Prostate gland (tissue), 2 donors: ENCODE data around the gene FBRSL1. TPM values are rescaled to one million over a fixed set of nuclear protein-coding genes. Genes with fewer than 3 reads are reported as not detected.

ENCODE experiments used
- DNase-seq: peaks from one replicate; pipeline ENCODE4 v3.0.0-alpha.2; 2019; ENCODE audit warnings: low spot score
- H3K27ac ChIP-seq, 2 donors: fragments of 200-600 bp; sonication (generic); 2 replicates each; pipeline ENCODE4 v1.5.1; 2017 to 2019
- H3K27me3 ChIP-seq: fragments of 200-600 bp; sonication (generic); replicated peaks from 2 replicates; pipeline ENCODE4 v1.5.1; 2019; ENCODE audit not compliant: insufficient read depth
- H3K36me3 ChIP-seq, 2 donors: fragments of 200-600 bp; sonication (generic); 1 replicate in 1 of 2; 2 replicates in 1 of 2; pipeline versions ENCODE4 v1.5.1 to v1.8.1; 2017 to 2019
- H3K4me1 ChIP-seq: fragments of 200-600 bp; sonication (generic); replicated peaks from 2 replicates; pipeline ENCODE4 v1.5.1; 2019
- H3K4me3 ChIP-seq, 2 donors: fragments of 200-600 bp; sonication (generic); 2 replicates each; pipeline ENCODE4 v1.5.1; 2017 to 2019
- H3K9me3 ChIP-seq: fragments of 200-600 bp; sonication (generic); 2 replicates; pipeline ENCODE4 v1.5.1; 2017
- CTCF ChIP-seq, 4 experiments: fragments of 200-600 bp in 2 of 4; fragments of 450-650 bp in 2 of 4; sonication (generic) in 2 of 4; IDR thresholded peaks; 1 replicate in 3 of 4; 2 replicates in 1 of 4; pipeline ENCODE4 v1.5.1; 2016 to 2019; ENCODE audit warnings: antibody characterized with exemption in 4 of 4, mild to moderate bottlenecking in 2 of 4, moderate library complexity in 2 of 4
- POLR2A ChIP-seq: fragments of 450-650 bp; IDR thresholded peaks from one replicate; pipeline ENCODE4 v1.6.1; 2016; ENCODE audit warnings: antibody characterized with exemption, mild to moderate bottlenecking
- POLR2AphosphoS5 ChIP-seq: sonication (generic); formaldehyde crosslinking; IDR thresholded peaks from one replicate; pipeline ENCODE4 v1.6.1; 2017; ENCODE audit warnings: antibody characterized with exemption
- WGBS: methylation state at CpG from one replicate; pipeline ENCODE4 v1.1.5; 2018; 5-methylcytosine and 5-hydroxymethylcytosine counted together
- intact Hi-C: fragments of 100-400 bp; cut with DNase I; formaldehyde crosslinking; loops from one replicate; pipeline ENCODE4 v1.14.2; 2022
- total RNA-seq, 2 donors: library from RNA; depleted of rRNA; stranded (reverse); fragments of >200 nt; gene quantifications; one replicate each; pipeline ENCODE4 v1.1.0, GENCODE V29; 2016

Gene FBRSL1
- total RNA-seq, 2 donors from 2014 or later: 34.2 to 69.2 TPM

GRCh38 chr12:132447731-132448462 lies 42.1 kb upstream of the FBRSL1 start:
- H3K4me1 ChIP-seq: no peaks in the 10 kb centered on the region
- TF ChIP-seq POLR2A (no peak), CTCF (IDR thresholded peaks at IDR 0.05) (no peak), POLR2AphosphoS5 (no peak)
- no peaks in the 10 kb centered on the region for H3K9me3 ChIP-seq
- intact Hi-C loops: no loop called here
- DNase-seq: no peak
- WGBS: 79% methylated on average over 23 of the region's 23 CpGs
- H3K36me3 ChIP-seq: no peaks in the 10 kb centered on the region
- H3K27me3 ChIP-seq: no peaks in the 10 kb centered on the region
- H3K4me3 ChIP-seq: no peak overlapping the region
- H3K27ac ChIP-seq: peak overlapping the region in 1 of 2 donors; percentile 75

- TF ChIP-seq POLR2AphosphoS5 (no peak), CTCF (IDR thresholded peaks at IDR 0.05) (no peak), POLR2A (no peak)
- Histone ChIP-seq H3K4me1 (no peaks in the 10 kb centered on the region), H3K36me3 (no peaks in the 10 kb centered on the region), H3K4me3 (no peak overlapping the region), H3K27me3 (no peaks in the 10 kb centered on the region), H3K27ac (no peak overlapping the region), H3K9me3 (no peaks in the 10 kb centered on the region)
- intact Hi-C loops: no loop called here
- DNase-seq: no peak
- WGBS: 82% methylated on average over 10 of the region's 10 CpGs
Observed at GRCh38 chr12:132448463-132448820, 41.5 kb upstream of the FBRSL1 start.

GRCh38 chr12:132449565-132450417 lies 40.2 kb upstream of the FBRSL1 start:
- H3K4me1 ChIP-seq: no peaks in the 10 kb centered on the region
- TF ChIP-seq POLR2A: no peak
- no peak for TF ChIP-seq POLR2AphosphoS5
- no peak for TF ChIP-seq CTCF (IDR thresholded peaks at IDR 0.05)
- no peak for DNase-seq
- no peaks in the 10 kb centered on the region for H3K36me3 ChIP-seq
- H3K4me3 ChIP-seq: no peak overlapping the region
- 73% methylated on average over 20 of the region's 22 CpGs for WGBS
- intact Hi-C loops: no loop called here
- no peak overlapping the region for H3K27ac ChIP-seq
- no peaks in the 10 kb centered on the region for H3K9me3 ChIP-seq
- H3K27me3 ChIP-seq: no peaks in the 10 kb centered on the region

GRCh38 chr12:132450418-132451171 lies 39.4 kb upstream of the FBRSL1 start:
- Histone ChIP-seq H3K27me3 (no peaks in the 10 kb centered on the region), H3K9me3 (no peaks in the 10 kb centered on the region), H3K4me3 (no peak overlapping the region), H3K36me3 (no peaks in the 10 kb centered on the region), H3K4me1 (no peaks in the 10 kb centered on the region), H3K27ac (no peak overlapping the region)
- WGBS: 45% methylated on average over 19 of the region's 22 CpGs
- intact Hi-C loops: no loop called here
- TF ChIP-seq CTCF (IDR thresholded peaks at IDR 0.05): no peak
- no peak for TF ChIP-seq POLR2AphosphoS5
- no peak for TF ChIP-seq POLR2A
- DNase-seq: no peak
